ENCODE results near the gene SDK1.

Gene SDK1

DNA sequence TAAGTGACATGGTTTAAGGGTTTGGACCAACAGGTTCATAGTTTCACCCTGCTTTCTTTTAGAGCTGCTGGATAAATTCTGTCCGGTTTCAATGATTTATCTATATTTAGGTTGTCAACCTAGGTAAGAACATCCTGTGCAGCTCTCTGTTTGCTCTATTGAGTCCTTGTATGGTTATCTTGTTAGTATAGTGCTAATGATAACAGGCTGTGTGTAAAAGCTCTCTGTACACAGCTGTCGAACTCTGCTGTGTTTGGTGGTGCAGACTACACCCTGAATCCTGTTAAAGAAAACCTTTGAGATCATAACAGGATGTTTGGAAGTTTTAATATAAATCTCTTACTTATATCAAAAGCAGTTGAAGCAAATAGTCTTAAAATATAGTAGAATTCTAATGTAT lies 219.2 kb downstream of the SDK1 start:
- no peak for DNase-seq (ENCODE audit: low read depth in 3 of 3)

GRCh38 chr7:3527496-3528124 lies 226.6 kb downstream of the SDK1 start:
- no peak for DNase-seq (ENCODE audit: low read depth in 3 of 3)

GRCh38 chr7:3533040-3533439 lies 232.0 kb downstream of the SDK1 start:
- DNase-seq (ENCODE audit: low read depth in 3 of 3), result no peak

- no peak for DNase-seq (ENCODE audit: low read depth in 3 of 3)
Measured at GRCh38 chr7:3537210-3537875, 236.3 kb downstream of the SDK1 start.

DNA sequence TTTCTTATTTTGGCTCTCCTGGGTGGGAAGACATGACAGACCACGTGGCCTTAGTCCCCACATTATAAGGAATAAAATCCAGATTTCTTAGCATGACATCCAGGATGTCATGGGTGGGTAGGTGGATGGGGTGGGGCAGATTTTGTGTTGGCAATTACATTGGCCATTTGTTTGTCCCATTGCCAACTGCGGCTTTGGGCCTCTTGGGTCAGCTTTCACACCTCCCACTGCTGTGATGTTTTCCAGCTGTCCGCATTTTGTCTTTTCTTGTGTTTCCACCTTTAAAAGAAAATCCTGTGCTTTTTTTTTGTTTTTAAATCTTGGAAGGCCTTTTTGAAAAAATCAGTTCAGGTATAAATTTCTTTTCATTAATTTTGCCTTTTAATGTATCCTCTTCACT lies 237.0 kb downstream of the SDK1 start:
- no peak for DNase-seq (ENCODE audit: low read depth in 3 of 3)

DNA sequence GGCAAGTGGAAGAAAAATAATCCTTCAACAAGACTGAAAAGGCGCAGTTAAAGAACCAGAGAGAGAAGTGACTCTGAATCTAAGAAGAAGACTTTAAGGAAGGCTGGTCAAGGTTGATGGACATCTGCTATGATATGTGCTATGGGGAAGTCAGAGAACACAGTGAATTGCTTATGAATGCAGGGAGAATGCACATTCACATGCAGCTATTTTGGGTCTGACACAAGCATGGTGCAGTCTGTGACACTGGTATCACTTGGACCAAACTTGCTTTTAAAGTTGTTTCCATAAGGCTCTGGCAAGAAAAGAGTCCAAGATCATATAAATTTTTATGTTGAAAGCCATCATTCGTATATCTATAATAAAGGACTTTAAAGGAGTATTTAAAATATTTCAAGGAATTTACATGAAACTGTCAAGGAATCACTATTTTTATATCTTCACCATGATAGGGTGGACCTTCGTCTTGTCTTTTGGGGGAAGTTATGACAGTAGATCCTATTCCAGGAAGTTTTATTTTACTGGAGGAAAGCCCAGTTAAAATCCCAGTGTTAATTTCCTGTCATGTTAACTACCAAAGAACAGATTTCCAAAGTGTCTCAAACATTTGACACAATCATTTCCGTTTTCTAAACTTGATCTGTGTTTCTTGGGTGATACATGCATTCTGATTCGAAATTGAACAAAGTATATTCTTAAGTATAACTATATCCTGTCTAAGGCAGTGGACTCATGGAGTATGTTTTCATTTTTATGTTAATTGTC lies 239.6 kb downstream of the SDK1 start:
- no peak for DNase-seq (ENCODE audit: low read depth in 3 of 3)

- no peak for DNase-seq (ENCODE audit: low read depth in 3 of 3)
Measured at GRCh38 chr7:3544202-3544601, 243.2 kb downstream of the SDK1 start.

- DNase-seq (ENCODE audit: low read depth in 3 of 3), result no peak
Measured at GRCh38 chr7:3548815-3549214, 247.8 kb downstream of the SDK1 start.

DNA sequence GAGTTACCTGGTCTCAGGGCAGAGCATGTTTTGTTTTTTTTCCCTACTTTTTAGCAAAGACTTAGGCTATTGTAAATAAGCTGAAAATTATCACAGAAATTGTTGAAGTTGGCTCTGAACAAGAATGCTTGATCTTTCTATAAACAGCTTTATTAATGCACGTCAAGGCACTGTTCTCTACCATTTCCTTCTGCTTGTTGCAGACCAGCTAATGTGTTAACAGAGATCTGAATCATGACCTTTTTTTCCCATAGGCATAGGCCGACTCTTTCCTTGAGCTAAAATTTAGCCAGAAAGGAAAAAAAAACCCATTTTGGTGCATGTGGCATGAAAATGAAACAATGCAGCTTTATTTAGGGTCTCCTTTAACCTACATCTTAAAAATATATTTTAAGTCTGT lies 248.5 kb downstream of the SDK1 start:
- no peak for DNase-seq (ENCODE audit: low read depth in 3 of 3)

GRCh38 chr7:3551536-3551935 lies 250.5 kb downstream of the SDK1 start:
- DNase-seq (ENCODE audit: low read depth in 3 of 3), result no peak

- no peak for DNase-seq (ENCODE audit: low read depth in 3 of 3)
Measured at GRCh38 chr7:3552499-3552898, 251.4 kb downstream of the SDK1 start.

DNA sequence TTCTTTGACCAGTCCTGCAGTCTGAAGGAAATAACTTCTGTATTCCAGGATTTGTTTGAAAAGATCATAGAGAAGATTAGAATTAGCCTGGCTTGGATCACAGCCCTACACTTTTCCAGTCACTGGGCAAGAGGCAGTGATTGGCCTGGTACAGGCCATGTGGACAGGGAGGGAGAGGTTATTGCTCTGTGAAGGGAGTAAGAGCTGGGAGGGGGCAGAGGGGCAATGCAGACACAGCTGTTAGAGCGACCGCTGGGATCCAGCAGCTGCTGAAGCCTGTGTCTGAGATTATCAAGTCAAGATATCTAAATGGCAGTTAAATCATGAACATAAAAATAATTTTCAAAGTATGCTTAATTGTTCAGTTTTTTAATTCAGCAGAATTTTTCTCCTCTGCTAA lies 257.3 kb downstream of the SDK1 start:
- no peak for DNase-seq (ENCODE audit: low read depth in 3 of 3)

DNA sequence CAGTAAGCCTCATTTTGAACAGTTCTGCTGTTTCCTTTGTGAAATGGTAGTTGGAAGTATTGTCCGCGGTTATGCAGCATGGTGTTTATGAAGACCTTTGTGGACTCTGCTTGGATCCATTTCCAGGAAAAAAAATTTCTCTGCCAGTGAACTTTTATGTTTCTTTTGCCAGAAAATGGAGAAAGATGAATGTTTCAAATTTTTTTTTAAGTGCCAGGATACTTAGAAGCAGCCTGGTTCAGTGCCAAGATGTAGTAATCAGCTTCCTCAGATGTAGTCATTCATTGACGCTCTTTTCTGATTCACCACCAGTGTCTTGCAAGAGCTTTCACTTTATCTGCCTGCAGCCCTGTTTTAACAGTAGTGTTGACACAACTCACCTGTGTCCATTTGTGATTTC lies 258.2 kb downstream of the SDK1 start:
- DNase-seq (ENCODE audit: low read depth in 3 of 3), result no peak

GRCh38 chr7:3560495-3560894 lies 259.4 kb downstream of the SDK1 start:
- no peak for DNase-seq (ENCODE audit: low read depth in 3 of 3)

GRCh38 chr7:3561932-3562331 lies 260.9 kb downstream of the SDK1 start:
- DNase-seq (ENCODE audit: low read depth in 3 of 3), result no peak

GRCh38 chr7:3564231-3564630 lies 263.2 kb downstream of the SDK1 start:
- DNase-seq (ENCODE audit: low read depth in 3 of 3), result no peak

DNA sequence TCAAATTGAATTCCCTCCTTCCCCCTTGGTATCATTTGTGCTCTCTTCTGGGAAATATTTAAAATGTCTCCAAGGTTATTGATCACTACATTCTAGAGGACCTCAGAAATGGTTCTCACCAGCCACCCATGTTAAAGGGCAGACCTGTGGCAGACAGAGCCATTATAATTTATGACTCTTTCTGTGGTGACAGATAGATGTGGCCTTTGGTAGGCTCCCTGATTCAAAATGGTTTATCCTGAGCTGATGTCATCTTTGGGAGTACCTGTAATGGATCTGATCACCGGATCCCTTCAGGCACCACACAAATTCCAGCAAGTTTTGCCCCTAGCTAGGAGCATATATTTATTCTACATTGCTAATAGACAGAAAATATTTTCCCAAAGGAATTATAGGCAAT lies 267.5 kb downstream of the SDK1 start:
- DNase-seq (ENCODE audit: low read depth in 3 of 3), result no peak

DNA sequence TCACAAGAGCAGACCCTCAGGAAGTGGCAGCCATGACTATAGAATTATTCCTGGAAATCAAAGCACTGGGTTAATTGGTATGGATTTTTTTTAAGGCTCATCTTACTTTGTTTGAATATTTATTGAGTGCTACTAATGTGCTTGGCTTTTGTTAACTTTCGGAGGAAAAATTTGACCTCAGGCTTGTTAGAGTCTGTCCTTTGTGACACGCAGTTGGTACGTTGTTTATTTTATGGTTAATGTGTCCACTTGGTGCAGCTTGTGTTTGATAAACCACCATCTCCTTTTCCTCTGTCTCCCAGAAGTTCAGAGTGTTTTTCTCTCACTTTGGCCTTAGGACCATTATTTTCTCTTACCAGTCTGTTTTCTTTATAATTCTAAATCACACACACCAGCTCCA lies 268.6 kb downstream of the SDK1 start:
- DNase-seq (ENCODE audit: low read depth in 3 of 3), result no peak

- no peak for DNase-seq (ENCODE audit: low read depth in 3 of 3)
Measured at GRCh38 chr7:3573151-3573550, 272.1 kb downstream of the SDK1 start.

GRCh38 chr7:3574386-3574785 lies 273.3 kb downstream of the SDK1 start:
- DNase-seq (ENCODE audit: low read depth in 3 of 3), result no peak

DNA sequence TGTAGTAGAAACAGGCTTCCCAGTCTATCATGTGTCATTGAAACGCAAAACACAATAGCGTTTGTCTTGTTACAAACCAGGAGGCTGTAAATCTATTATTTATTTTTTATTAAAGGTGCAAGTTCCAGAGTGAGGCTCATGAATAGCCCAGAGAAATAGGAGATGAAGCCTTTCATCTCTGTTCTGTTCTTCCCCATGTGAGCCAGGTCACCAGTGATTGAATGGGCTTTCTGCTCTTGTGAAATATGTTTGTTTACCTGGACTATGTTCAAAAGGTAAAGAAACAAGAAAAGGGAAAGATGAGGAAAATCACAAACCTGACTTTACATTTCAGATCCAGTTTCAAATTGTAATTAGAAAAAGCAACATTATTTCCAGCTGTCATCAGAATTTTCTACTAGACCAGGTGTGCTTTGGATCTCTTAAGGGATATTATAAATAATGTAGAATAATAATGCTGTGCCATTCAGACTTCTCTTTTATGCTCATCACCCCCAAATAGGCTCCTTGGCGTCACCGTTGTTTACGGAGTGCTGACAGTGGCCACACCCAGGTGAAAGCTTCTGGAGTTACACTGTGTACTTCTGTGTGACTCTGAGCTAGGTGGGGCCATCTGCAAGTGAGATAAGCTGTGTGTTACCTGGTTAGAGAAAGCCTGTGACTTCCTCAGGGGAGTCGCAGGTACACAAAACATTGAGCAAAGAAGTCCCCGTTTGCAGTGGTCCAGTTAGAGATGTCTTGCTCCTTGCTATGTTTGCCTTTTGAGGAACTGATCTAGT lies 274.9 kb downstream of the SDK1 start:
- DNase-seq (ENCODE audit: low read depth in 3 of 3), result no peak

DNA sequence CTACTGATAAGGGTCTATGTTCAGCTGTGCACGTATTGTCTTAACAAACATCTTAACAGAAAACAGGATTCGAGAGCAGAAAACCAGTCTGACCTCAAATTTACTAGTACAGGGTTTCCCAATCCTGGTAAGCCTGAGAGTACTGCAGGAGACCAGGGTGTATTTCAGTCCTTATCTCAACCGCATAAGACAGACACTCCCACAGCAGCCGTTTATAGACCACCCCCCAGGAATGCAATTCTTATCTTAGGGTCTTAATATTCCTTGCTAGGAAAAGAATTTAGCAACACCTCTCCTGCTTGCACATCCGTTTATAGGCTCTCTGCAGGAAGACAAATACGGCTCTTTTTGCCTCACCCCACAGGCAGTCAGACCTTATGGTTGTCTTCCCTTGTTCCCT lies 277.3 kb downstream of the SDK1 start:
- no peak for DNase-seq (ENCODE audit: low read depth in 3 of 3)
